ENCODE data around the gene ZFYVE16. TPM values are rescaled to one million over a fixed set of nuclear protein-coding genes. Genes with fewer than 3 reads are reported as not detected.

Gene ZFYVE16
- total RNA-seq, 2 experiments from 2014 or later: 9.2 to 16.3 TPM

Other genes with a start within 250 kb of the ZFYVE16 start
- 10 to 100 TPM; 26.5 to 27.8 TPM for gene SERINC5, start 152.0 kb upstream of the ZFYVE16 start, total RNA-seq
- gene SPZ1, start 88.1 kb upstream of the ZFYVE16 start, total RNA-seq: not detected
- gene FAM151B, start 80.0 kb downstream of the ZFYVE16 start, total RNA-seq: under 1 TPM; 0.10 to 0.42 TPM
- not detected for gene ANKRD34B, start 162.2 kb downstream of the ZFYVE16 start, total RNA-seq
- gene MSH3, start 246.6 kb downstream of the ZFYVE16 start, total RNA-seq: 10 to 100 TPM; 21.7 to 22.4 TPM
- gene DHFR, start 246.9 kb downstream of the ZFYVE16 start, total RNA-seq: 100 to 1,000 TPM in 1 of 2 experiments, 10 to 100 TPM in 1; 96.3 to 102 TPM

Data from activated CD8-positive, alpha-beta memory T cell treated with anti-CD3 and anti-CD28 coated beads for 36 hours (primary cell).